Measurements from ENCODE around the gene LBHD2.
A peak's percentile ranks its signal among the peaks of the same experiment; 100 is the strongest.

GRCh38 chr14:103057372-103058163 lies 26.4 kb upstream of the LBHD2 start, which contains the start of gene CDC42BPB:
- TF ChIP-seq CTCF (IDR thresholded peaks at IDR 0.05): no peak
- TF ChIP-seq POLR2A (IDR thresholded peaks at IDR 0.05): peak; percentile 6

Measured in right lobe of liver (tissue), 4 donors.